SK-N-SH (cell line): ENCODE measurements around the gene NCAM1. TPM values are rescaled to one million over a fixed set of nuclear protein-coding genes. Genes with fewer than 3 reads are reported as not detected.

Experiments used
- CTCF ChIP-seq: fragments of 200-600 bp; sonication (generic); IDR thresholded peaks from 2 replicates; pipeline ENCODE4 v1.6.1; 2017; ENCODE audit warnings: antibody characterized with exemption, mild to moderate bottlenecking, moderate library complexity
- FOSL2 ChIP-seq: IDR thresholded peaks from 2 replicates; pipeline ENCODE4 v1.4.0; 2012; ENCODE audit warnings: low read depth, mild to moderate bottlenecking, moderate library complexity, borderline replicate concordance
- GABPA ChIP-seq: IDR thresholded peaks from 2 replicates; pipeline ENCODE4 v1.4.0; 2012; ENCODE audit warnings: low read depth, mild to moderate bottlenecking
- IRF3 ChIP-seq: fragments of 150-350 bp; IDR thresholded peaks from 2 replicates; pipeline ENCODE4 v1.6.1; 2016; ENCODE audit warnings: mild to moderate bottlenecking, low read depth, low read length
- JUND ChIP-seq: IDR thresholded peaks from 2 replicates; pipeline ENCODE4 v1.4.0; 2012
- MAX ChIP-seq: IDR thresholded peaks from 2 replicates; pipeline ENCODE4 v1.4.0; 2012; ENCODE audit warnings: low read depth
- NRF1 ChIP-seq: IDR thresholded peaks from 2 replicates; pipeline ENCODE4 v1.6.1; 2012; ENCODE audit warnings: low read depth, mild to moderate bottlenecking, low read length
- PBX3 ChIP-seq: IDR thresholded peaks from 2 replicates; pipeline ENCODE4; 2012
- POLR2AphosphoS5 ChIP-seq: IDR thresholded peaks from 2 replicates; pipeline ENCODE4 v1.6.1; 2012; ENCODE audit warnings: low read depth, low read length
- RAD21 ChIP-seq: IDR thresholded peaks from 2 replicates; pipeline ENCODE4 v1.6.1; 2012; ENCODE audit warnings: mild to moderate bottlenecking, low read length
- RCOR1 ChIP-seq: fragments of 150-350 bp; IDR thresholded peaks from 2 replicates; pipeline ENCODE4 v1.6.1; 2017; ENCODE audit warnings: antibody characterized with exemption, low read length
- RFX5 ChIP-seq: IDR thresholded peaks from 2 replicates; pipeline ENCODE4 v1.6.1; 2012; ENCODE audit warnings: mild to moderate bottlenecking, improper control_type of control experiment, low read length
- SIN3A ChIP-seq: IDR thresholded peaks from 2 replicates; pipeline ENCODE4 v1.6.1; 2012; ENCODE audit warnings: low read depth, mild to moderate bottlenecking, low read length, moderate library complexity, borderline replicate concordance
- TAF1 ChIP-seq: IDR thresholded peaks from 2 replicates; pipeline ENCODE4 v1.6.1; 2012; ENCODE audit warnings: low read depth, mild to moderate bottlenecking, low read length, moderate library complexity, borderline replicate concordance
- TEAD4 ChIP-seq: IDR thresholded peaks from 2 replicates; pipeline ENCODE4 v1.4.0; 2012; ENCODE audit warnings: mild to moderate bottlenecking, borderline replicate concordance; ENCODE audit not compliant: insufficient read depth
- USF2 ChIP-seq: fragments of 150-350 bp; IDR thresholded peaks from 2 replicates; pipeline ENCODE4 v1.6.1; 2017; ENCODE audit warnings: antibody characterized with exemption, low read length, low read depth, borderline replicate concordance
- ZBTB33 ChIP-seq: IDR thresholded peaks from 2 replicates; pipeline ENCODE4 v1.4.0; 2012; ENCODE audit warnings: low read depth, borderline replicate concordance
- polyA plus RNA-seq, 3 experiments: library from polyadenylated mRNA; depleted of rRNA; stranded (reverse); fragments of >200 nt; gene quantifications; 2 replicates each; pipeline ENCODE4 v1.2.3, GENCODE V29; 2012

The NCAM1 gene
- polyA plus RNA-seq, 1 of the 3 experiments (the other 2 are of a cell fraction): 19.4 TPM

GRCh38 chr11:113159988-113160807 is 199.0 kb downstream of the NCAM1 start (continued):
- no peak for TF ChIP-seq CTCF
- no peak for TF ChIP-seq FOSL2
- TF ChIP-seq IRF3: no peak
- TF ChIP-seq TEAD4: no peak
- no peak for TF ChIP-seq NRF1
- TF ChIP-seq PBX3: 0 out of 2 replicates have a peak, but pooled peaks have one; percentile 7
- TF ChIP-seq ZBTB33: no peak
- TF ChIP-seq RFX5: no peak
- no peak for TF ChIP-seq MAX
- no peak for TF ChIP-seq POLR2AphosphoS5
- TF ChIP-seq GABPA: no peak
- TF ChIP-seq RAD21: no peak
- TF ChIP-seq JUND: no peak
- TF ChIP-seq SIN3A: no peak
- no peak for TF ChIP-seq USF2
- no peak for TF ChIP-seq TAF1
- TF ChIP-seq RCOR1: peak; percentile 81
